Skeletal muscle satellite cell (primary cell): Measurements from ENCODE around the gene ARHGDIA.

Source experiments
- H3K27me3 ChIP-seq: 2 replicates; pipeline ENCODE4 v1.7.0; 2013; ENCODE audit warnings: low read length; ENCODE audit not compliant: control insufficient read depth, insufficient read depth
- H3K36me3 ChIP-seq: 2 replicates; pipeline ENCODE4 v1.7.0; 2013; ENCODE audit warnings: mild to moderate bottlenecking, control low read depth, low read length; ENCODE audit not compliant: insufficient read depth
- H3K4me1 ChIP-seq: 2 replicates; pipeline ENCODE4 v1.7.0; 2013; ENCODE audit warnings: low read length; ENCODE audit not compliant: control insufficient read depth, insufficient read depth
- H3K4me2 ChIP-seq: 2 replicates; pipeline ENCODE4 v1.7.0; 2013; ENCODE audit warnings: mild to moderate bottlenecking, low read length
- H3K4me3 ChIP-seq: 2 replicates; pipeline ENCODE4 v1.7.0; 2013; ENCODE audit warnings: low read length
- H3K9ac ChIP-seq: 2 replicates; pipeline ENCODE4 v1.7.0; 2013; ENCODE audit warnings: mild to moderate bottlenecking, low read depth, low read length, moderate library complexity
- H3K9me3 ChIP-seq: replicated peaks from 2 replicates; pipeline ENCODE4 v1.7.0; 2013; ENCODE audit warnings: mild to moderate bottlenecking, control low read depth, low read length

ARHGDIA gene

DNA sequence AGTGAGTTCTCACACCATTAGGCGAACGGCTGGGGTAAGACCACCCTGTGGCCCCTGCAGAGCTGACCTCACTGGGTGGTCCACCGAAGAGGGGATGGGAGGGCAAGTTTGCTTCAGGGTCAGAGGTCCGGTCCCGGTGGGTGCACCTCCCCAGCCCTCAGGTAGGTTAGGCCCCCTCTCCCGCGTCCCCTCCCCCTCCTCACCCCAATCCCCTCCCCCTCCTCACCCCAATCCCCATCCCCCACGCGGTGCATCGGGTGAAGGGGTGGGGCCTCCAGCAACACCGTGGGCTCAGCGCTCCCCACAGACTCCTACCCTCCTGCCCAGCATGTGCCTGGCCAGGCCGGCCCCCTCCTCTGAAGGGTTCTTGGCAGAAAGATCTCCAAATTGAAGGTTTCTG, 51.4 kb downstream of the ARHGDIA start:
- H3K9me3 ChIP-seq, result no peaks in the 10 kb centered on the region
- peaks cover 13% of the 10 kb centered on the region for H3K36me3 ChIP-seq
- H3K9ac ChIP-seq, result no peak overlapping the region
- peaks cover 22% of the 10 kb centered on the region for H3K27me3 ChIP-seq
- H3K4me2 ChIP-seq, result no peak overlapping the region
- no peak overlapping the region for H3K4me3 ChIP-seq
- peaks cover 12% of the 10 kb centered on the region for H3K4me1 ChIP-seq

DNA sequence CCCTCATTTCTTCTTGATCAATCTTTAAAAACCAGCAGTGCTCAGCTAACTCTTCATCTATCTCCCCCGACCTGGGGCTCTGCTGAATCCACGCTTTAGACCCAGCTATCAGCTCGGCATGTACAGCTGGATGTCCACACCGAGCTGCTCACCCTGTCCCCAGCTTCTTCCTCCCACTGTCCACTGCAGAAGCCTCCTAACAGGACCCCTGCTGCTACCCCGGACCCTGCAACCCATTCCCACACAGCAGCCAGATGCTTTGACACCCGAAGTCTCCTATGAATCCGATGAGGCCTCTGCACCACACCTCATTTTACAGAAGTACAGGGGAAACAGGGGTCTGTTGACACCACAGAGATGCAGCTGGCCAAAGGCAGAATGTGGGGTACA, 53.4 kb downstream of the ARHGDIA start:
- Histone ChIP-seq H3K9ac (no peak overlapping the region), H3K4me2 (no peak overlapping the region), H3K4me1 (peaks cover 12% of the 10 kb centered on the region), H3K27me3 (peaks cover 22% of the 10 kb centered on the region), H3K4me3 (no peak overlapping the region), H3K9me3 (no peaks in the 10 kb centered on the region), H3K36me3 (peaks cover 7% of the 10 kb centered on the region)
